ENCODE results near the gene WDR88.
"Not testable (repeated sequence)": the region's sequence is repeated elsewhere in the genome, so short reads cannot be mapped to it uniquely, and the experiment has no call there.

The WDR88 gene

GRCh38 chr19:33132425-33132824 is 511 bp downstream of the WDR88 start:
- no peaks in the 10 kb centered on the region for H3K36me3 ChIP-seq (ENCODE audit: control insufficient read depth, low read depth, low read length)
- no peak overlapping the region for H3K27ac ChIP-seq (ENCODE audit: low read length)
- H3K9me3 ChIP-seq (ENCODE audit: control insufficient read depth, low read depth, low read length) = no peaks in the 10 kb centered on the region
- peaks cover 4% of the 10 kb centered on the region for H3K4me1 ChIP-seq (ENCODE audit: control insufficient read depth, low read depth, low read length)
- H3K4me3 ChIP-seq (ENCODE audit: low read length) = no peak overlapping the region
- no peaks in the 10 kb centered on the region for H3K27me3 ChIP-seq (ENCODE audit: control insufficient read depth, insufficient read depth, low read length)
- no peak overlapping the region for H3K9ac ChIP-seq (ENCODE audit: low read length)

GRCh38 chr19:33133438-33134031 is 1.6 kb downstream of the WDR88 start:
- H3K27ac ChIP-seq (ENCODE audit: low read length) = no peak overlapping the region
- no peaks in the 10 kb centered on the region for H3K9me3 ChIP-seq (ENCODE audit: control insufficient read depth, low read depth, low read length)
- peaks cover 4% of the 10 kb centered on the region for H3K4me1 ChIP-seq (ENCODE audit: control insufficient read depth, low read depth, low read length)
- no peak overlapping the region for H3K4me3 ChIP-seq (ENCODE audit: low read length)
- no peaks in the 10 kb centered on the region for H3K36me3 ChIP-seq (ENCODE audit: control insufficient read depth, low read depth, low read length)
- H3K27me3 ChIP-seq (ENCODE audit: control insufficient read depth, insufficient read depth, low read length) = no peaks in the 10 kb centered on the region
- H3K9ac ChIP-seq (ENCODE audit: low read length) = no peak overlapping the region

- Histone ChIP-seq H3K4me1 (ENCODE audit: control insufficient read depth, low read depth, low read length) (peaks cover 4% of the 10 kb centered on the region), H3K36me3 (ENCODE audit: control insufficient read depth, low read depth, low read length) (no peaks in the 10 kb centered on the region), H3K4me3 (ENCODE audit: low read length) (peak overlapping the region; percentile 17), H3K27me3 (ENCODE audit: control insufficient read depth, insufficient read depth, low read length) (no peaks in the 10 kb centered on the region), H3K27ac (ENCODE audit: low read length) (no peak overlapping the region), H3K9ac (ENCODE audit: low read length) (no peak overlapping the region), H3K9me3 (ENCODE audit: control insufficient read depth, low read depth, low read length) (no peaks in the 10 kb centered on the region)
Measured at GRCh38 chr19:33134571-33135041, 2.7 kb downstream of the WDR88 start.

GRCh38 chr19:33139165-33139564 is 7.3 kb downstream of the WDR88 start:
- H3K4me3 ChIP-seq (ENCODE audit: low read length) = no peak overlapping the region
- no peaks in the 10 kb centered on the region for H3K36me3 ChIP-seq (ENCODE audit: control insufficient read depth, low read depth, low read length)
- no peaks in the 10 kb centered on the region for H3K9me3 ChIP-seq (ENCODE audit: control insufficient read depth, low read depth, low read length)
- no peaks in the 10 kb centered on the region for H3K27me3 ChIP-seq (ENCODE audit: control insufficient read depth, insufficient read depth, low read length)
- no peak overlapping the region for H3K27ac ChIP-seq (ENCODE audit: low read length)
- no peak overlapping the region for H3K9ac ChIP-seq (ENCODE audit: low read length)
- H3K4me1 ChIP-seq (ENCODE audit: control insufficient read depth, low read depth, low read length) = no peaks in the 10 kb centered on the region

GRCh38 chr19:33143897-33144405 is 12.0 kb downstream of the WDR88 start:
- H3K9ac ChIP-seq (ENCODE audit: low read length) = no peak overlapping the region
- no peak overlapping the region for H3K4me3 ChIP-seq (ENCODE audit: low read length)
- H3K27ac ChIP-seq (ENCODE audit: low read length) = no peak overlapping the region
- H3K9me3 ChIP-seq (ENCODE audit: control insufficient read depth, low read depth, low read length) = no peaks in the 10 kb centered on the region
- no peaks in the 10 kb centered on the region for H3K27me3 ChIP-seq (ENCODE audit: control insufficient read depth, insufficient read depth, low read length)
- H3K36me3 ChIP-seq (ENCODE audit: control insufficient read depth, low read depth, low read length) = no peaks in the 10 kb centered on the region
- H3K4me1 ChIP-seq (ENCODE audit: control insufficient read depth, low read depth, low read length) = no peaks in the 10 kb centered on the region

- Histone ChIP-seq H3K4me3 (ENCODE audit: low read length) (no peak overlapping the region), H3K4me1 (ENCODE audit: control insufficient read depth, low read depth, low read length) (no peaks in the 10 kb centered on the region), H3K9ac (ENCODE audit: low read length) (no peak overlapping the region), H3K27ac (ENCODE audit: low read length) (no peak overlapping the region), H3K9me3 (ENCODE audit: control insufficient read depth, low read depth, low read length) (no peaks in the 10 kb centered on the region), H3K36me3 (ENCODE audit: control insufficient read depth, low read depth, low read length) (no peaks in the 10 kb centered on the region), H3K27me3 (ENCODE audit: control insufficient read depth, insufficient read depth, low read length) (no peaks in the 10 kb centered on the region)
Measured at GRCh38 chr19:33146209-33146608, 14.3 kb downstream of the WDR88 start.

- no peaks in the 10 kb centered on the region for H3K4me1 ChIP-seq (ENCODE audit: control insufficient read depth, low read depth, low read length)
Measured at GRCh38 chr19:33147538-33147937, 15.6 kb downstream of the WDR88 start.

GRCh38 chr19:33150852-33151518 is 19.1 kb downstream of the WDR88 start:
- no peaks in the 10 kb centered on the region for H3K36me3 ChIP-seq (ENCODE audit: control insufficient read depth, low read depth, low read length)

More at GRCh38 chr19:33147538-33147937, 15.6 kb downstream of the WDR88 start:
- Histone ChIP-seq H3K27ac (ENCODE audit: low read length) (no peak overlapping the region), H3K27me3 (ENCODE audit: control insufficient read depth, insufficient read depth, low read length) (no peaks in the 10 kb centered on the region), H3K9me3 (ENCODE audit: control insufficient read depth, low read depth, low read length) (no peaks in the 10 kb centered on the region), H3K9ac (ENCODE audit: low read length) (no peak overlapping the region), H3K36me3 (ENCODE audit: control insufficient read depth, low read depth, low read length) (no peaks in the 10 kb centered on the region), H3K4me3 (ENCODE audit: low read length) (no peak overlapping the region)

GRCh38 chr19:33152176-33152575 is 20.3 kb downstream of the WDR88 start:
- no peaks in the 10 kb centered on the region for H3K4me1 ChIP-seq (ENCODE audit: control insufficient read depth, low read depth, low read length)
- no peaks in the 10 kb centered on the region for H3K36me3 ChIP-seq (ENCODE audit: control insufficient read depth, low read depth, low read length)
- no peaks in the 10 kb centered on the region for H3K9me3 ChIP-seq (ENCODE audit: control insufficient read depth, low read depth, low read length)
- H3K4me3 ChIP-seq (ENCODE audit: low read length) = no peak overlapping the region
- H3K9ac ChIP-seq (ENCODE audit: low read length) = no peak overlapping the region
- no peaks in the 10 kb centered on the region for H3K27me3 ChIP-seq (ENCODE audit: control insufficient read depth, insufficient read depth, low read length)
- H3K27ac ChIP-seq (ENCODE audit: low read length) = no peak overlapping the region

More at GRCh38 chr19:33150852-33151518, 19.1 kb downstream of the WDR88 start:
- Histone ChIP-seq H3K4me3 (ENCODE audit: low read length) (no peak overlapping the region), H3K9ac (ENCODE audit: low read length) (no peak overlapping the region), H3K27me3 (ENCODE audit: control insufficient read depth, insufficient read depth, low read length) (no peaks in the 10 kb centered on the region), H3K4me1 (ENCODE audit: control insufficient read depth, low read depth, low read length) (no peaks in the 10 kb centered on the region), H3K9me3 (ENCODE audit: control insufficient read depth, low read depth, low read length) (no peaks in the 10 kb centered on the region), H3K27ac (ENCODE audit: low read length) (no peak overlapping the region)

GRCh38 chr19:33152625-33153024 is 20.7 kb downstream of the WDR88 start:
- H3K9ac ChIP-seq (ENCODE audit: low read length) = not testable (repeated sequence)

GRCh38 chr19:33154313-33154712 is 22.4 kb downstream of the WDR88 start:
- H3K27me3 ChIP-seq (ENCODE audit: control insufficient read depth, insufficient read depth, low read length); H3K4me3 ChIP-seq (ENCODE audit: low read length); H3K36me3 ChIP-seq (ENCODE audit: control insufficient read depth, low read depth, low read length); H3K4me1 ChIP-seq (ENCODE audit: control insufficient read depth, low read depth, low read length); H3K9ac ChIP-seq (ENCODE audit: low read length); H3K9me3 ChIP-seq (ENCODE audit: control insufficient read depth, low read depth, low read length); H3K27ac ChIP-seq (ENCODE audit: low read length): not testable (repeated sequence)

More at GRCh38 chr19:33152625-33153024, 20.7 kb downstream of the WDR88 start:
- H3K4me3 ChIP-seq (ENCODE audit: low read length); H3K9me3 ChIP-seq (ENCODE audit: control insufficient read depth, low read depth, low read length); H3K4me1 ChIP-seq (ENCODE audit: control insufficient read depth, low read depth, low read length); H3K36me3 ChIP-seq (ENCODE audit: control insufficient read depth, low read depth, low read length); H3K27ac ChIP-seq (ENCODE audit: low read length); H3K27me3 ChIP-seq (ENCODE audit: control insufficient read depth, insufficient read depth, low read length): not testable (repeated sequence)

GRCh38 chr19:33156334-33156733 is 24.4 kb downstream of the WDR88 start:
- Histone ChIP-seq H3K27me3 (ENCODE audit: control insufficient read depth, insufficient read depth, low read length) (no peaks in the 10 kb centered on the region), H3K27ac (ENCODE audit: low read length) (no peak overlapping the region), H3K9ac (ENCODE audit: low read length) (no peak overlapping the region), H3K4me1 (ENCODE audit: control insufficient read depth, low read depth, low read length) (no peaks in the 10 kb centered on the region), H3K36me3 (ENCODE audit: control insufficient read depth, low read depth, low read length) (no peaks in the 10 kb centered on the region), H3K4me3 (ENCODE audit: low read length) (no peak overlapping the region), H3K9me3 (ENCODE audit: control insufficient read depth, low read depth, low read length) (no peaks in the 10 kb centered on the region)

Data from iPS-18a (cell line).